Measurements from ENCODE around the gene PNO1.

GRCh38 chr2:68122680-68122964 lies 35.1 kb upstream of the PNO1 start:
- TF ChIP-seq CTCF (conservative IDR thresholded peaks at IDR 0.05; ENCODE audit: low read depth, low read length): peak; percentile 2; the same call in 1 of the 2 replicates
- TF ChIP-seq EZH2 (IDR thresholded peaks at IDR 0.05; ENCODE audit: borderline replicate concordance, low read depth, low read length, poor library complexity, severe bottlenecking): no peak

All from A673 (cell line).